Activated CD4-positive, alpha-beta T cell treated with anti-CD3 and anti-CD28 coated beads for 24 hours (primary cell): ENCODE data around the gene LAMC2.

Source experiments
- DNase-seq, 2 donors: peaks; one replicate each; pipeline ENCODE4 v3.0.0-alpha.2; 2020; ENCODE audit warnings: low read depth in 2 of 2

LAMC2 gene

DNA sequence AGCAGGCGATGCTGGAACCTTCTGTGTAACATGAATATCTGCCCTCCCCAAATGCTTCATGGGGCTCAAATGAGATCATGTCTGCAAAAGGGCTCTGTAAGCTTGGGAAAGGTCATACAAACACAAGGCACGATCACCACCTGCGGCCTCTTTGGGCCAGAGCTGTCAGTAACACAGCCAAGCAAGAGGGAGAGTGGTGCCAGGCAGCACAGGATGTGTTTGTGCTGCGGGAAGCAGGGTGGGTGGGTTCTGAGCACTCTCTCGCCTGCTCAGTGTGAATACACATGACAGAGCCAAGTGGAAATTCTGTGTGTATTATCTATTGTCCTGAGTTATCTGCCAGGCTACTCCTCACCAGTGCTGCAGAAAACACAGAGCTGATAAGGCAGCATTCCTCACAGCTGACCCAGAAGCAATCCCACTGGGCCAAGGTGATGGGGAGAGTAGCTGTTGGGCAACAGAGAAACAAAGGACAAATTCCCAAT, 101.2 kb downstream of the LAMC2 start:
- DNase-seq: no peak

DNA sequence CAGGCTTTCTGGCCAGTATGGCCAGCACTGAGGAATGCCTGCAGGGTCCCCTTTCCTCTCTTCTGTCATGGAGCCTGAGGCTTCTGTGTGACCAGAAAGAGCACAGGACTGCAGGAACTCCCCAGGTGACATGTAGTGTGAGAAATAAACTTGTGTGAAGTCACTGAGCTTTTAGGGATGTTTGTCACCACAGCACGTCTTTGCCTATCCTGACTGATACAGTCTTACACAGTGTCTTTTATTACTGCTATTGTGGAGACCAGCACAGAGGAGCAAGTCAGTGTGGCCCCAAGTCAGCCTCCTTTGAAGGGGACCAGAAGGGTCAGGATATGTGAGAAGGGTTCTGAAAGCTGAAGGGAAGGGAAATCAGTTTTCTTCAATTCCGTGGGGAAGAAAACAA, 102.5 kb downstream of the LAMC2 start:
- no peak for DNase-seq

DNA sequence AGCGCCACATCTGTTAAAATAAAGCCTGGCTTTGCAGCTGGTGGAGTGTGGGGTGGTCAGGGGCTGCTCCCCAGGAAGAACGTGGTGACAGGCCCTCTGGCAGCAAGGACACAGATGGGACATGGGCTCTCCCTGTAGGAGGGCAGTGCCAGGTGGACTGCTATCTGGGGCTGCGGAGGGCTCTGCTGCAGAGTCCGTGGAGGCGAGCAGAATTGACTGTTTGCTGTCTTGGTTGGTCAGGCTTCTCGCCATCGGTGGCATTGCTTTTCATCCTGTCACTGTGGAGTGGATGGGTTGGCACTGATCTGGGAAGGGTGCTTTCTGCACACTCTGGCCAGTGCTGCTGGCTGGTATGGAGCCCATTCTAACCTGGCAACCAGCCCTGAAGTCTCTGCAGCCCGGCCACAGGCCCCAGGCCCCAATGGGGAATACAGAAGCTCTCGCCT, 103.0 kb downstream of the LAMC2 start:
- DNase-seq: no peak

DNA sequence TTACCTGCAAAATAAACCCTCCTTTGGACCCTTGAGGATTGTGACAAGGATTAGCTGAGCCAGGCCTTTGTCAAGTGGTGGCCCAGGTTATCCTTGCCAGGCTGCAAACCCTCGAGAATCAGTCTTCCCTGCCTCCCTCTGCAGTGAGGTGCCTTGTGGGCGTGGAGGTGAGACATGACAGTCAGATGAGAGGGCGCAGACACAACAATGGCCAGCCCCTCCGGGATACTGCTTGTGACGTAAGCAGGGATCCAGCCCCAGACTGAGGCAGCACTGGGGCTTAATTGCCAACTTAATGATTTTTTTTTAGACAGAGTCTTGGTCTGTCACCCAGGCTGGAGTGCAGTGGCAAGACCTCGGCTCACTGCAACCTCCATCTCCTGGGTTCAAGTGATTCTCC, 104.6 kb downstream of the LAMC2 start:
- no peak for DNase-seq

DNA sequence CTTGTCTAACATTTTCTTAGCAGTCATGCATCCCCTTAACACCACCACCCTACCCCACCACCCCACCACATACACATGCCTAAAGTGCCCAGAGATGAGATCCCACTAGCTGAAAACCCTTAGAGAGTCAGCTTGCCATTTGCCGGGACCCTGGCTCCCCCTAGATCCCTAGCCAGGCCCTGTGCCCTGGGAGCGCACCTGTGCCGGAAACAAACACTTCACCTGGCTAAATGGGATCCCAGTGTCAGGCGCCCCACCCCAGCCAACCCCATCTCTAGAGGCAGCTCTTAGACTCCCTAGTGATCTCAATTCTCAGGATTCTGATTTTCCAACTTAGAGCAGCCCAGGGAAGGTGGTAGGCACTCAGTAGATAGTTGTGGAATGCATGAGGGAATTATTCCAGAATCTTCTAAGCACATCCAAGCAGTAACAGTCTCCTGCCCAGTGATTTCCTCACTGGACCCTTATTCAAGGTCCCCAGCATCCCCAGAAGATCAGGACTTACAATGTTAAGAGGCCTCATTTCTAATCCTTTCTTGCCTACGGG, 105.2 kb downstream of the LAMC2 start:
- no peak for DNase-seq

DNA sequence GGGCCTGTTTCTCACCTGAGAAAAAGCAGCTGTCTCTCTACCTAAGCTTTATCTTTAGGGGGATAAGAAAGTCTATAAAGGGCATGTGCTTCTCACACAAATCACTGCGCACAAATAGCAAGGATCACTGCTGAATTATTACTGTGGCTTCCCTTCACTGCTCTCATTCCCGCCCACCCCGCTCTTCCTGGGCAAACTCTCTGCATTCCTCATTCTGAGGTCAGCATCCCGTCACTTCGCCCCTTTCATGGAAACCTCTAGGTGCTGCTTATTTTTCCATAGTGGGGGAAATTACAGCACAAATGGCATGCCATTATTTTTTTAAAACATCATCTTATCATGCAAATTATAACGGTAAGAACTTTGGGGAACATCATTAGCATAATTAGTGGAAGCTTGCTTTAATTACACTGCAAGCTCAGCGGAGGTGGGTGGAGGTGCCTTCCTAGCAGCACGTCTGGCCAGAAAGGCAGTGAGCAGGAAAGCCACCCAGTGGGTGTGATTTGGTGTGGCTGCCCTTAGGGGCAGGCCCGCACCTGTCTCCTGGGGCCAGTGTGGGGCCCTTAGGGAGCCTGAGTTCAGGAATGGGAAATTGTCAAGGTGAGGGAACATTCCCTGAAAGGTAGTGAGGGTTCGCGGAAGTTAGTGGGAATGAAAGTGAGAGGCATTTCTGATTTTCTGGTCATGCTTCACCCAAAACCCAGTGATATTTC, 105.9 kb downstream of the LAMC2 start:
- no peak for DNase-seq

DNA sequence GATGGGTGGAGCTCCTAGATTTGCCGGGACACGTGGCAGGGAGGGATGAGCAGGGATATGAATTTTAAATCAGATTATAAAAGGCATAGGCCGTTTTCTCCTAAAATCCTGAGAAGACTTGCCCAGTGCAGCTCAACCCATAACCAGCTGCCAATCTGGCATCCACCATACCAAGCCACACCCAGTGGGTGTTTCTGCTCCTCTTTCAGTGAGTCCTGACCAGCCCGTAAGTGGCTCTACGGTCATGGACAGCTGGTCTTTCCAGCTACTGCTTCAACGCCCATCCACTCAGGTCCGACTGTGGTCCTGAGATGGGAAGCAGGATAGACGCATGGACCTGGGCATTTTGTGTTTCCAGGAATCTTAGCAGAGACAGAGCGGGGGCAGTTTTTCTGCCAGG, 107.2 kb downstream of the LAMC2 start:
- DNase-seq: no peak

DNA sequence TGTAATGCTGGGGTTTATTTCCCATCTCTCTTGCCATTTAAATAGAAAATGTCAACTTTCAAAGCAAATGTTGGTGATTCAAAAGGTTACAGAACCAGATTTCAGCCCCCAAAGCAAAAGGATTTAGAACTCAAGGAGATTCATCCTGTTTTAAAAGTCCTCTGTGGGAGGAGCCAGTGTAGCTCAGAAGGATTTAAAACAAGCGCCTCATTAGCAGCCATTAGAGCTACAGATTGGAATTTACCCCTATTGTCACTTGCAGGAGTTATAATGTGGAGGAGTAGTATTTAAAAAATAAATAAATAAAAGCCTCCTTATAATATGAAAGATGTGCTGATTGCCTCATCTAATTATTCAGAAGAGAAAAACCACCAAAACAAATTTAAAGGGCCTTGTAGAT, 107.8 kb downstream of the LAMC2 start:
- no peak for DNase-seq
